HCT116 (cell line): Measurements from ENCODE around the gene SNAP29. TPM values are rescaled to one million over a fixed set of nuclear protein-coding genes. Genes with fewer than 3 reads are reported as not detected.

Source experiments
- ATAC-seq: fragments of 200-7000 bp; cut with Tn5 transposase; 2 replicates; pipeline ENCODE4 v1.9.1; 2020; ENCODE audit warnings: mild to moderate bottlenecking, moderate library complexity
- BruUV-seq: library from RNA; stranded (reverse); fragments of 400-500 nt; replicated peaks from 2 replicates; lab custom pipeline; 2021; lab: Mats Ljungman, UMichigan
- CTCF ChIA-PET: fragments of 300-600 bp; sonication (Branson Sonifier 250); formaldehyde crosslinking; loops from one replicate; lab custom pipeline; 2021; ENCODE audit warnings: antibody characterized with exemption; lab: Charles Lee
- POLR2A ChIA-PET: fragments of 300-600, 350-600 bp; sonication (Branson Sonifier 250); formaldehyde crosslinking; loops from one replicate; lab custom pipeline; 2021; ENCODE audit warnings: antibody characterized with exemption; lab: Charles Lee
- RAD21 ChIA-PET, 2 experiments: fragments of 300-600 bp; sonication (Branson Sonifier 250); formaldehyde crosslinking; loops; one replicate each; lab custom pipeline; 2023; ENCODE audit warnings: low total read pairs in 2 of 2; ENCODE audit not compliant: uncharacterized antibody in 2 of 2, unreplicated experiment in 2 of 2, low non-redundant PET in 1 of 2; lab: Charles Lee
- DNase-seq: peaks from one replicate; pipeline ENCODE4 v3.0.0-alpha.2; 2010; ENCODE audit warnings: low read depth, low spot score
- H2AFZ ChIP-seq: fragments of 200-600 bp; shearing (Covaris generic), sonication (generic); 2 replicates; pipeline ENCODE4 v1.6.1; 2017; ENCODE audit warnings: low read depth, mixed run types, mixed read lengths, antibody characterized with exemption, low read length; ENCODE audit not compliant: poor library complexity, severe bottlenecking
- H3K27ac ChIP-seq: 2 replicates; pipeline ENCODE4 v1.5.1; 2012; ENCODE audit warnings: low read depth, low read length
- H3K27me3 ChIP-seq: fragments of 200-600 bp; sonication (generic); 2 replicates; pipeline ENCODE4 v1.6.1; 2016; ENCODE audit warnings: mixed run types, low read length, mixed read lengths; ENCODE audit not compliant: insufficient read depth
- H3K36me3 ChIP-seq, 2 experiments: fragments of 200-500 bp in 1 of 2; fragments of 200-600 bp in 1 of 2; sonication (Bioruptor generic) in 1 of 2; sonication (generic) in 1 of 2; 2 replicates each; pipeline versions ENCODE4 v1.5.1 to v1.6.1; 2014 to 2016; ENCODE audit warnings: low read length in 2 of 2, inconsistent platforms in 1 of 2, mixed read lengths in 1 of 2, mixed run types in 1 of 2; ENCODE audit not compliant: insufficient read depth in 2 of 2, control insufficient read depth in 1 of 2
- H3K4me1 ChIP-seq, 2 experiments: fragments of 200-600 bp in 1 of 2; sonication (generic) in 1 of 2; 2 replicates each; pipeline versions ENCODE4 v1.5.1 to v1.6.1; 2012 to 2017; ENCODE audit warnings: low read length in 2 of 2, inconsistent platforms in 1 of 2, mild to moderate bottlenecking in 1 of 2, mixed read lengths in 1 of 2, mixed run types in 1 of 2, moderate library complexity in 1 of 2; ENCODE audit not compliant: insufficient read depth in 2 of 2, control insufficient read depth in 1 of 2
- H3K4me2 ChIP-seq: fragments of 200-600 bp; sonication (generic); 2 replicates; pipeline ENCODE4 v1.6.1; 2017; ENCODE audit warnings: mixed run types, low read length, mixed read lengths
- H3K4me3 ChIP-seq, 2 experiments: fragments of 200-600 bp in 1 of 2; sonication (generic) in 1 of 2; replicated peaks in 1 of 2; 2 replicates each; pipeline ENCODE4 v1.5.1; 2011 to 2016; ENCODE audit warnings: low read length in 2 of 2, control low read depth in 1 of 2, low read depth in 1 of 2, mild to moderate bottlenecking in 1 of 2, mixed read lengths in 1 of 2, mixed run types in 1 of 2
- H3K79me2 ChIP-seq: fragments of 200-600 bp; sonication (generic); 2 replicates; pipeline ENCODE4 v1.6.1; 2017; ENCODE audit warnings: mild to moderate bottlenecking, mixed run types, low read length, moderate library complexity, mixed read lengths; ENCODE audit not compliant: insufficient read depth
- H3K9ac ChIP-seq: fragments of 200-600 bp; sonication (generic); 2 replicates; pipeline ENCODE4 v1.6.1; 2016; ENCODE audit warnings: low read length, mixed read lengths
- H3K9me2 ChIP-seq: fragments of 200-600 bp; sonication (generic), shearing (Covaris generic); 2 replicates; pipeline ENCODE4 v1.6.1; 2017; ENCODE audit warnings: mixed run types, mild to moderate bottlenecking, moderate library complexity; ENCODE audit not compliant: insufficient read depth
- H3K9me3 ChIP-seq, 2 experiments: fragments of 200-500 bp in 1 of 2; fragments of 200-600 bp in 1 of 2; sonication (Bioruptor generic) in 1 of 2; sonication (generic) in 1 of 2; 2 replicates each; pipeline ENCODE4 v1.6.1; 2014 to 2017; ENCODE audit warnings: low read length in 2 of 2, mixed read lengths in 2 of 2, inconsistent platforms in 1 of 2, low read depth in 1 of 2, mild to moderate bottlenecking in 1 of 2, mixed run types in 1 of 2, moderate library complexity in 1 of 2; ENCODE audit not compliant: control insufficient read depth in 1 of 2, insufficient read depth in 1 of 2
- H4K20me1 ChIP-seq: fragments of 200-600 bp; sonication (generic), shearing (Covaris generic); 2 replicates; pipeline ENCODE4 v1.6.1; 2017; ENCODE audit warnings: mixed run types, mild to moderate bottlenecking, moderate library complexity; ENCODE audit not compliant: insufficient read depth
- CEBPB ChIP-seq: IDR thresholded peaks from 2 replicates; pipeline ENCODE4 v1.6.1; 2012; ENCODE audit warnings: low read depth
- EGR1 ChIP-seq: IDR thresholded peaks from 2 replicates; pipeline ENCODE4 v1.6.1; 2012; ENCODE audit warnings: low read depth
- ELF1 ChIP-seq: IDR thresholded peaks from 2 replicates; pipeline ENCODE4 v1.6.1; 2012; ENCODE audit warnings: low read depth, borderline replicate concordance
- POLR2A ChIP-seq: IDR thresholded peaks from 2 replicates; pipeline ENCODE4 v1.7.0; 2011; ENCODE audit warnings: borderline replicate concordance; ENCODE audit not compliant: insufficient read depth, insufficient read length; ENCODE audit errors: extremely low read depth
- POLR2AphosphoS5 ChIP-seq: IDR thresholded peaks from 2 replicates; pipeline ENCODE4 v1.6.1; 2011; ENCODE audit warnings: mild to moderate bottlenecking, low read depth, low read length, moderate library complexity
- SIN3A ChIP-seq: IDR thresholded peaks from 2 replicates; pipeline ENCODE4 v1.6.1; 2012; ENCODE audit warnings: low read depth
- SP1 ChIP-seq: IDR thresholded peaks from 2 replicates; pipeline ENCODE4 v1.6.1; 2012; ENCODE audit warnings: low read depth
- SRF ChIP-seq: IDR thresholded peaks from 2 replicates; pipeline ENCODE4 v1.6.1; 2012; ENCODE audit warnings: low read depth
- TCF7L2 ChIP-seq: IDR thresholded peaks from 2 replicates; pipeline ENCODE4 v1.7.0; 2011; ENCODE audit warnings: borderline replicate concordance, inconsistent platforms; ENCODE audit not compliant: insufficient read depth, insufficient read length; ENCODE audit errors: extremely low read depth
- ZNF274 ChIP-seq: fragments of 200-500 bp; sonication (Bioruptor generic); IDR thresholded peaks from 2 replicates; pipeline ENCODE4 v1.6.1; 2014; ENCODE audit warnings: mild to moderate bottlenecking, low read depth, low read length, inconsistent platforms
- intact Hi-C: fragments of 100-400 bp; cut with micrococcal nuclease; formaldehyde crosslinking; loops from 2 replicates; pipeline ENCODE4 v1.10.0; 2022
- total RNA-seq: library from RNA; stranded (reverse); gene quantifications from one replicate; pipeline ENCODE4 v1.2.1, GENCODE V29; 2021; ENCODE audit not compliant: unreplicated experiment
- TF ChIP-seq, protein P1 (sequence below): IDR thresholded peaks from 2 replicates; pipeline ENCODE4 v1.6.1; 2011; ENCODE audit warnings: mild to moderate bottlenecking, low read length, moderate library complexity; ENCODE audit not compliant: insufficient replicate concordance; ENCODE audit errors: extremely low read depth
- TF ChIP-seq, protein P2 (sequence below): IDR thresholded peaks from 2 replicates; pipeline ENCODE4 v1.6.1; 2012; ENCODE audit warnings: low read depth
- TF ChIP-seq, protein P3 (sequence below), 3 experiments: fragments of 200-600 bp in 1 of 3; sonication (generic) in 1 of 3; IDR thresholded peaks in 2 of 3; conservative IDR thresholded peaks in 1 of 3; 2 replicates each; pipeline ENCODE4 v1.5.1; 2012 to 2017; ENCODE audit warnings: low read depth in 2 of 3, low read length in 2 of 3, antibody characterized with exemption in 1 of 3, borderline replicate concordance in 1 of 3, control low read depth in 1 of 3, mild to moderate bottlenecking in 1 of 3, mixed read lengths in 1 of 3, mixed run types in 1 of 3, moderate library complexity in 1 of 3; ENCODE audit not compliant: insufficient read depth in 1 of 3
- TF ChIP-seq, protein P4 (sequence below): IDR thresholded peaks from 2 replicates; pipeline ENCODE4 v1.6.1; 2012
- TF ChIP-seq, protein P5 (sequence below): IDR thresholded peaks from 2 replicates; pipeline ENCODE4 v1.6.1; 2012

Gene SNAP29
- total RNA-seq, 1 experiment from 2014 or later = 27.3 TPM

DNA sequence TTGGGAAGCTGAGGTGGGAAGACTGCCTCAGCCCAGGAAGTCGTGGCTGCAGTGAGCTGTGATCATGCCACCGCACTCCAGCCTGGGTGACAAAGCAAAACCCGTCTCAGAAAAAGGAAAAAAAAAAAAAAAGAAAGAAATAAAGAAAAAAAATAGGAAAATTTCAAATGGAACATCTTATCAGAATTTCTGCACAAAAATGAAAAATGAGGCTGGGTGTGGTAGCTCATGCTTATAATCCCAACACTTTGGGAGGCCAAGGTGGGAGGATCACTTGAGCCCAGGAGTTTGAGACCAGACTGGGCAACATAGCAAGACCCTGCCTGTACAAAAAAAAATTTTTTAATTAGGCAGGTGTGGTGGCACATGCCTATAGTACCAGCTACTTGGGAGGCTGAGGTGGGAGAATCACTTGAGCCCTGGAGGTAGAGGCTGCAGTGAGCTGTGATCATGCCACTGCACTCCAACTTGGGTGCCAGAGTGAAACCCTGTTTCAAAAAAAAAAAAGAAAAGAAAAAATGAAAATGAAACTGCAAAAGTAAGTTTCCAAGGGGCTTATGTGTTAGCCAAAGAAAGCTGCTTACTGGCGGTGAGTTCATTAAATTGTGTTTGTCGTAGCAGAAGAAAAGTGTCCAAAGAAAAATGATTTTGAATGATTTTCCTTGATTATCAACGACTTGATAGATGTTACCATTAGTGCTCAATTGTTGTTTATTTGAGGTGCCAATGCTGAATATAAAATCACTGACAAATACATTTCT is 50.9 kb downstream of the SNAP29 start:
- ATAC-seq (no peak), DNase-seq (no peak)
- BruUV-seq = no TSS peak
- Histone ChIP-seq H3K27me3 (no peaks in the 10 kb centered on the region), H3K9me3 (no peaks in the 10 kb centered on the region), H3K9ac (no peak overlapping the region), H3K4me2 (no peak overlapping the region), H3K36me3 (no peaks in the 10 kb centered on the region), H3K27ac (no peak overlapping the region), H2AFZ (no peak overlapping the region), H4K20me1 (no peaks in the 10 kb centered on the region), H3K79me2 (no peaks in the 10 kb centered on the region), H3K9me2 (no peaks in the 10 kb centered on the region), H3K4me3 (no peak overlapping the region), H3K4me1 (peaks cover 0 to 3% of the 10 kb centered on the region in 2 experiments; a peak in 1 of 4 replicates)
- ChIA-PET RAD21 (no interaction called here), POLR2A (no interaction called here), CTCF (no interaction called here)
- TF ChIP-seq SP1 (no peak), SRF (no peak), SIN3A (no peak), POLR2A (no peak), POLR2AphosphoS5 (no peak), TCF7L2 (no peak), EGR1 (no peak), CEBPB (no peak), ELF1 (no peak), ZNF274 (no peak)
- TF ChIP-seq, protein P1, sequence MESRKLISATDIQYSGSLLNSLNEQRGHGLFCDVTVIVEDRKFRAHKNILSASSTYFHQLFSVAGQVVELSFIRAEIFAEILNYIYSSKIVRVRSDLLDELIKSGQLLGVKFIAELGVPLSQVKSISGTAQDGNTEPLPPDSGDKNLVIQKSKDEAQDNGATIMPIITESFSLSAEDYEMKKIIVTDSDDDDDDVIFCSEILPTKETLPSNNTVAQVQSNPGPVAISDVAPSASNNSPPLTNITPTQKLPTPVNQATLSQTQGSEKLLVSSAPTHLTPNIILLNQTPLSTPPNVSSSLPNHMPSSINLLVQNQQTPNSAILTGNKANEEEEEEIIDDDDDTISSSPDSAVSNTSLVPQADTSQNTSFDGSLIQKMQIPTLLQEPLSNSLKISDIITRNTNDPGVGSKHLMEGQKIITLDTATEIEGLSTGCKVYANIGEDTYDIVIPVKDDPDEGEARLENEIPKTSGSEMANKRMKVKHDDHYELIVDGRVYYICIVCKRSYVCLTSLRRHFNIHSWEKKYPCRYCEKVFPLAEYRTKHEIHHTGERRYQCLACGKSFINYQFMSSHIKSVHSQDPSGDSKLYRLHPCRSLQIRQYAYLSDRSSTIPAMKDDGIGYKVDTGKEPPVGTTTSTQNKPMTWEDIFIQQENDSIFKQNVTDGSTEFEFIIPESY = no peak
- TF ChIP-seq, protein P2, sequence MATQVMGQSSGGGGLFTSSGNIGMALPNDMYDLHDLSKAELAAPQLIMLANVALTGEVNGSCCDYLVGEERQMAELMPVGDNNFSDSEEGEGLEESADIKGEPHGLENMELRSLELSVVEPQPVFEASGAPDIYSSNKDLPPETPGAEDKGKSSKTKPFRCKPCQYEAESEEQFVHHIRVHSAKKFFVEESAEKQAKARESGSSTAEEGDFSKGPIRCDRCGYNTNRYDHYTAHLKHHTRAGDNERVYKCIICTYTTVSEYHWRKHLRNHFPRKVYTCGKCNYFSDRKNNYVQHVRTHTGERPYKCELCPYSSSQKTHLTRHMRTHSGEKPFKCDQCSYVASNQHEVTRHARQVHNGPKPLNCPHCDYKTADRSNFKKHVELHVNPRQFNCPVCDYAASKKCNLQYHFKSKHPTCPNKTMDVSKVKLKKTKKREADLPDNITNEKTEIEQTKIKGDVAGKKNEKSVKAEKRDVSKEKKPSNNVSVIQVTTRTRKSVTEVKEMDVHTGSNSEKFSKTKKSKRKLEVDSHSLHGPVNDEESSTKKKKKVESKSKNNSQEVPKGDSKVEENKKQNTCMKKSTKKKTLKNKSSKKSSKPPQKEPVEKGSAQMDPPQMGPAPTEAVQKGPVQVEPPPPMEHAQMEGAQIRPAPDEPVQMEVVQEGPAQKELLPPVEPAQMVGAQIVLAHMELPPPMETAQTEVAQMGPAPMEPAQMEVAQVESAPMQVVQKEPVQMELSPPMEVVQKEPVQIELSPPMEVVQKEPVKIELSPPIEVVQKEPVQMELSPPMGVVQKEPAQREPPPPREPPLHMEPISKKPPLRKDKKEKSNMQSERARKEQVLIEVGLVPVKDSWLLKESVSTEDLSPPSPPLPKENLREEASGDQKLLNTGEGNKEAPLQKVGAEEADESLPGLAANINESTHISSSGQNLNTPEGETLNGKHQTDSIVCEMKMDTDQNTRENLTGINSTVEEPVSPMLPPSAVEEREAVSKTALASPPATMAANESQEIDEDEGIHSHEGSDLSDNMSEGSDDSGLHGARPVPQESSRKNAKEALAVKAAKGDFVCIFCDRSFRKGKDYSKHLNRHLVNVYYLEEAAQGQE = no peak
- TF ChIP-seq, protein P3, sequence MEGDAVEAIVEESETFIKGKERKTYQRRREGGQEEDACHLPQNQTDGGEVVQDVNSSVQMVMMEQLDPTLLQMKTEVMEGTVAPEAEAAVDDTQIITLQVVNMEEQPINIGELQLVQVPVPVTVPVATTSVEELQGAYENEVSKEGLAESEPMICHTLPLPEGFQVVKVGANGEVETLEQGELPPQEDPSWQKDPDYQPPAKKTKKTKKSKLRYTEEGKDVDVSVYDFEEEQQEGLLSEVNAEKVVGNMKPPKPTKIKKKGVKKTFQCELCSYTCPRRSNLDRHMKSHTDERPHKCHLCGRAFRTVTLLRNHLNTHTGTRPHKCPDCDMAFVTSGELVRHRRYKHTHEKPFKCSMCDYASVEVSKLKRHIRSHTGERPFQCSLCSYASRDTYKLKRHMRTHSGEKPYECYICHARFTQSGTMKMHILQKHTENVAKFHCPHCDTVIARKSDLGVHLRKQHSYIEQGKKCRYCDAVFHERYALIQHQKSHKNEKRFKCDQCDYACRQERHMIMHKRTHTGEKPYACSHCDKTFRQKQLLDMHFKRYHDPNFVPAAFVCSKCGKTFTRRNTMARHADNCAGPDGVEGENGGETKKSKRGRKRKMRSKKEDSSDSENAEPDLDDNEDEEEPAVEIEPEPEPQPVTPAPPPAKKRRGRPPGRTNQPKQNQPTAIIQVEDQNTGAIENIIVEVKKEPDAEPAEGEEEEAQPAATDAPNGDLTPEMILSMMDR (IDR thresholded peaks at IDR 0.05 in 2 of 3, conservative IDR thresholded peaks at IDR 0.05 in 1 of 3; ENCODE audit: borderline replicate concordance in 1 of 3, insufficient read depth in 1 of 3, low read depth in 2 of 3, low read length in 2 of 3) = no peak
- TF ChIP-seq, protein P4, sequence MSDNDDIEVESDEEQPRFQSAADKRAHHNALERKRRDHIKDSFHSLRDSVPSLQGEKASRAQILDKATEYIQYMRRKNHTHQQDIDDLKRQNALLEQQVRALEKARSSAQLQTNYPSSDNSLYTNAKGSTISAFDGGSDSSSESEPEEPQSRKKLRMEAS = no peak
- TF ChIP-seq, protein P5, sequence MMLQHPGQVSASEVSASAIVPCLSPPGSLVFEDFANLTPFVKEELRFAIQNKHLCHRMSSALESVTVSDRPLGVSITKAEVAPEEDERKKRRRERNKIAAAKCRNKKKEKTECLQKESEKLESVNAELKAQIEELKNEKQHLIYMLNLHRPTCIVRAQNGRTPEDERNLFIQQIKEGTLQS = no peak
- intact Hi-C loops = no loop called here
